ENCODE measurements around the gene BCAP31.

BCAP31 gene

DNA sequence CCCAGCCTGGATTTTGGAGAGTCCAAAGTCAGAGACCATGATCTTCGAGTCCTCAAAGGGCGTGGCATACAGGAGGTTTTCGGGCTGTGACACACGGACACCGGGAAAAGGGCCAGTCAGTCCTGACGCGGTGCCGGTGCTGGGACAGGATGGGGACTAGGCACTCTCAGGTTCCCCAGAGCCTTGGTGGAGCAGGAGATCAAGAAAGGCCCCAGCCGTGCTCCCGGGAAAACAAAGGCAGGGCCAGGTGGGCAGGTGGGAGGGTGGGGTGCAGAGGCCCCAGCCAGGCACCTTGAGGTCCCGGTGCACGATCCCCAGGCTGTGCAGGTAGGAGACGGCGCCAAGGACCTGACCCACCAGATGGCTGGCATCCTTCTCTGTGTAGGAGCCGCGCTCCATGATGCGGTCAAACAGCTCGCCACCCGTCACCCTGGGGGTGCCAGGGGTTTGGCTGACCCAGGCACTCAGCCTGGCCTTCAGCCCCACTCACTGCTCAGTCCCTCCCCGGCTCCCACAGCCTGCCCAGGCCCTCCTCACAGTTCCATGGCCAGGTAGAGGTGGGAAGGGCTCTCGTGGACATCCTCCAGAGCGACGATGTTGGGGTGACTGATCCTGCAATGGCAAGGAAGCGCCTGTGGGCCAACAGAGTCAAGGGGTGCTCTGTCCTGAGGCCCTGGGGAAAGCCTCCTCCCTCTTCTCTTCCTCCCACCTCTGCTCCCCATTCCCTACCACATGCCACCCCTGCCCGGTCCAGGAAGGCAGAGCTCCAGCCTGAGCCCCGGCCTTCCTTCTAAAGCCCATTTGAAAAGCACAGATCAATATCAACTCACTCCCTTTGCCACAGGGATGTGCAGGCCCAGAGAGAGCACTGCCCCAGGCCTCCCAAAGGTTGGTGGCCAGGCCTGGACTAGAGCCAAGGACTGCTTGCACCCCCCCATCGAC, 52.3 kb downstream of the BCAP31 start:
- no peak for DNase-seq

DNA sequence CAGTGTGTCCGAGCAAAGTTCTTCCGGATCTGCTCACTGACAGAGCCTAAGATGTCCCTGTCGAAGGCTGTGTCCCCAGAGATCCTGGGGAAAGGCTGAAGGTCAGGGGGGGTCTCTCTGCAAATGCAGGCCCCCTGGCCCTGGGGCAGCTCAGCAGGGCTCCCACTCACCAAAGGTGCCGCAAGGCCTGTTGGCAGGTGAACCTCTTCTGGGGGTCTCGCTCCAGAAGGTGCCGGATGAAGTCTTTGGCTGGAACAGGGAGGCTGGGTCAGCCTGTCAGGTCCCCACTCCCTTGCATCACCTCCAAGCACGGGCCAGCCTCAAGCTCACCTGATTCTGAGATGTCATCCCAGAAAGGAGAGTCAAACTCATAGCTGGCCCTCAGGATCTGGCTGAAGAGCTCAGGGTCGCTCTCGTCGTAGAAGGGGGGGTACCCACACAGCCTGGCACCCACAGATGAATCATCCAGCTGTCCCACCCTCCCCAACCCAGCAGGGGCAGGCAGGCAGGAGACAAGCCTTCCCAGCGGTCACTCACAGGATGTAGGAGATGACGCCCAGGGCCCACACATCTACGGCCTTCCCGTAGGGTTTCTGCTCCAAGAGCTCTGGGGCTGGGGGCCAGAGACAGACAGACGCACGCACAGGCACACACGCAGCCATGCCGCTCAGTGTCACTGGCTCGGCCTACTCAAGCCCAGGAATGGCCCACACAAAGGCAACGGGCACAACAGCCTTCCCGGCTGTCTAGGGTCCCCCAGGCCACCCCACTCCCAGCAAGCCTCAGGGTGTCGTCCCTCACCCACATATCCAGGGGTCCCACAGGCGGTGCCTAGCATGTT, 53.2 kb downstream of the BCAP31 start:
- no peak for DNase-seq

DNA sequence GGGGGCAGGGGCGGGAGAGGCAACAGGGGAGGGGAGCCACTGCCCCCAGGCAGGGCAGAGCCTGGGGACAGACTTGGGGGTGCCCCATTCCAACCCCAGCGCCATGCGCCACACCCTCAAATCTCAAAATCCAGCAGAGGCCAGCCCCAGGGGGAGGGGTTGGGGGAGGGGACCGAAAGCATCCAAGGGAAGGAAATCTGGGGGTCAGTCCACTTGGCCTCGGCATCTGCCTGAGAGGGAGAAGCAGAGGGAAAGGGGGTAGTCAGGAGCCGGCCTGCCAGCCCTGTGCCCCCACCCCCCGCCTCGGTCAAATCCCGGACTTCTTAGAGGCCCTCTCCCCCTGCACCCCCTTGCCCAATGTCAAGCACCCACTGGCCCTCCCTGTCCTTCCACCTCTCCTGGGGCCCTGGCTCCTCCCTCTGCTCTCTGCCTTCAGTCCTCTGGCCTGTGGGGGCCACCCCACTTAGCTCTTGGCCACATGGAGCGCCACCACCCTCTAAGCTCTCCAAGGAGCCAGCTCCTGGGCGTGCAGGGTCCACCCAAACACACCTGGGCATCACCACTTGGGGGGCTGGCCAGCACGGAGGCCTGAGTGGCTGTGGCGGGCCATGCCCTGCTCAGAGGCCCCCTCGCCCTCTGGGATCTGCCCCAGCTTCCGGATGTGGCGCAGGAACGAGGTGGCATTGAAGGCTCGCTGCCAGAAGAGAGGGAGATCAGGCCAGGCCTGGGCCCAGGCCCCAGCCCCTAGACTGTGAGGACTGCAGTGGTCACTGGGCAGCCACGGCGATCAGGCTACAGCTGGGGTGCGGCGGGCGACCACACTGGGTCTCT, 54.1 kb downstream of the BCAP31 start:
- DNase-seq: no peak

DNA sequence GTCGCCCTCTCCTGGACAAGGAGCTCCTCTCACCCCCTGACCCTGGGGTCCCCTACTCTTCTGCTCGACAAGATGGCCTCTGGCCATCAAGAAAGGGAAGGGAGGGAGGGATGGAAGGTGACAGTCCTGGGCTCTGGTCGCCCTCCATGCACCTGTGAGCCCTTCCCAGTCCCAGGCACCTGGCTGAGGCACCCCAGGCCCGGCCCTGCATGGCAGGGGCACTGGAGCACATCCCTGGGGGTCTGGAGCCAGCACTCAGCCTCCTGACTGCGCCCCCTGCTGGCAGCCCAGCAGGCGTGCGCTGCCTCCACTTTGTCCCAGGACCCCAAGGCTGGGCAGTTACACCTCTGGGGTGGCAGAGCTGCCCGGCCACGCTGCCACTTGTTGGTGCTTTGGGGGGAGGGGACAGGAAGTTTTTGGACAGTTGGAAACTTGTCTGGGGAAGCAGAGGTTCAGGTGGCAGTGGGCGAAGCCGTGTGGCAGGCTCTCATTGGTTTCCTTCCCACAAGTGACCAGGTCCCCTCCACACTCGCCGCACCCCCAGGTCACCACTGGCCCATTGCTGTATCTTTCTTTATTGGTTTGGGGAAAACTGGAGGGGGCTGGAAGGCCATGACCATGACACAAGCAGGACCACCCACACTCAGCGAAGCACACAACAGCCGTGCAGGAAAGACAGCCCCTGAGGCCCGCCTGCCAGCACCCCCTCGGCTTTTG, 54.9 kb downstream of the BCAP31 start:
- DNase-seq: no peak

DNA sequence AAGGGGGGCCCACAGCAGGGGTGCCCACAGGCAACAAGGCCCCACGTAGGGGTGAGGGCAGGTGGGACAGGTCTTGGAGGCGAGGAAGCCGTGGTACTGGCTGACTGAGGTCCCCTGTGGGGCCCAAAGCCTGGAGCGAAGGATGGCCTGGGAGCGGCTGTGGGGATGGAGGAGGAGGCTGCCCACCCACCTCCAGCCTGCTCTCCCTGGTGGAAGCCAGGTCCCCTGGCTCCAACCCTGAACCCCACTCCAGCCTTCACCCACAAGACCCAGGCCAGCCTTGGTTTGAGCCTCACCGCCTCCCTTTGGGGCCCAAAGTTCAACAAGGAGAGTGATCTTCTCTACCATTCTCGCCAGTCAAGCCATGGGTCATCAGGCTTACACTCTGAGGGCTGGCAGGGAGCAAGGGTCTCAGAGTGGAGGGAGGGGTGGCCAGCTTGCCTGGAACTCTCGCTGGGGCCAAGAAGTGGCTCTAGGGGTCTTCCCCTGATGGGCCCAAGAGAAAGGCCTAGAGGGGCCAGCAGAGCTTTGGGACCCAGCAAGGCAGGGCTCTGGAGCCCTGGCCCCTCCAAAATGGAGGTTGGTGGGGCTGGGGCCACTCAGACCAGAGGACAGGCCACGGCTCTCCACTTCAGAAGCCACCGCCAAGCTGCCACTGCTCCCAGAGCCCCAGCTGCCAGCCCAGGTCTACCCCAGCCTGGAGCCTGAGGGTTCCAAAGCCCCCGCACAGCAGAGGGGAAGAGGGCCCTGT, 55.6 kb downstream of the BCAP31 start:
- DNase-seq: no peak

DNA sequence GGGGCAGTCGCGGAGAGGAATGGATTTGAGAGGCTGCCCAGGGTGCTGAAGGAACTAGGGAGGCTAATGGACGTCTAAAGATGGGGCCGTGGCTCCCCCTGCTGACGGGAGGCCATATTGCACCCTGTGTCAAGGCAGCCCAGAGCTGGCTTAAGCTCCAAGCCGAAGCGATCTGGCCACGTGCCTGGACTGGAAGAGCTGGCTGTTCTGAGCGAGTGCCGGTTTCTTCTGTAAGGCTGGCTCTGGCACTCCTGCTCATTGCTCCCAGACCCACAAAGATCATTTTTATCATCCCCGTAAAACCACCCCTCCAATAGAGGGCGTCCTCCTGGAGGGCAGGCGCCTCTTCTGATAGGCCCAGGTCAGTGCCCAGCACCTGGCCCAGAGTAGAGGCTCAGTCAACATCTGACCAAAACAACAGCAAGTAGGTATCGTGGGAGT, 56.2 kb downstream of the BCAP31 start:
- DNase-seq: peak; percentile 3

DNA sequence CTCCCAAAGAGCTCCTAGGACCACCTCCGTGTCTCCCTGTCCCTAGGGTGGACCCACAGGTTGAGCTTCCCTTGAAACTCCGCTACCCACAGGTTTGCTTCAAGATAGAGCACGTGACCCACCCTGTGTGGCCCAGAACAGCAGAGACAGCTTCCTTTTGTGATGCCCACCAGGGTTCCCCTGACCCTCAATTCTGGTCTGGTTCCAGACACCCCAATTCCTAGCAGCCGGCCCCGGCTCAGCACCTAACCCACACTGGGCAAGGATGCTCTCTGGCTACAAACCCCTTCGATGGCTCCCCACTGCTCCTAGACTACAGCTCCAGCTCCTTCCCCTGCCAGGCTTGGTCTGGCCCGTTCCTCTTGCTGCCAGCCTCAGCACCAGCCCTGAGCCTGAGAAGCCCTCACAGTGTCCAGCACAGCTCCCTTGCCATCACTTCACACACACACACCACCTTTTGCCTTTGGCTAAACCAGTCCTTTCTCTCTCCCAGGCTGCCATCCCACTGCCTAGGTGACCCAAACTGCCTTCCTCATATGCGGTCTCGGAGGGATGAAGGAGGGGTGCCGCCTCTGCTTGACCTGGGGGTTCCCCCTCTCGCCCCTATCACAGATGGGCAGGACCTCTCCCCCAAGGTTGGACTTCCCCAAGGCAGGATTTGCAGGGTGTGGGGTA, 56.8 kb downstream of the BCAP31 start:
- no peak for DNase-seq

DNA sequence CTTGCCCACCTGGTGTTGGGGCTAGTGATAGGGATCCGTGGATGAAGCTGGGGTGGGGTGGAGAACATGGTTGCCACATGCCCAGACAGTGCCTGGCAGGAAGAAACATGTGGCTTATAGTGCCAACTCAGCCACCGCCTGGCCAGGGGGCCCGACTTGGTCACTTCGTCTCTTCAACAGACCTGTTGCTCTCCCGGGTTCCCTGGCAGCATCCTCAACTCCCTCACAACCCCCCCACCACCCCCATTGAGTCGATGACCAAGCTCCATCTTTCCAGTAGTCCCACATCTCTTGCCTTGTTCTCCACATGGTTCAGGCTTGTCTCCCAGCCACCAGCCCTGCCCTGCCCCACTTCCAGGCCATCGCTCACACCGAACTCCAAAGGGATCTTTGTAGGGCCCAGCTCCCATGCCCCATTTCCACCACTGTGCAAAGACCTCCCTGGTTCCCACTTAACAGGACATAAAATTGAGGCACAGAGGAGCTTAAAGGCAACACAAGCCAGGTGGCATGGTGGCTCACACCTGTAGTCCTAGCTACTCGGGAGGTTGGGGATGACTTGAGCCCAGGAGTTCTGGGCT, 58.4 kb downstream of the BCAP31 start:
- no peak for DNase-seq

DNA sequence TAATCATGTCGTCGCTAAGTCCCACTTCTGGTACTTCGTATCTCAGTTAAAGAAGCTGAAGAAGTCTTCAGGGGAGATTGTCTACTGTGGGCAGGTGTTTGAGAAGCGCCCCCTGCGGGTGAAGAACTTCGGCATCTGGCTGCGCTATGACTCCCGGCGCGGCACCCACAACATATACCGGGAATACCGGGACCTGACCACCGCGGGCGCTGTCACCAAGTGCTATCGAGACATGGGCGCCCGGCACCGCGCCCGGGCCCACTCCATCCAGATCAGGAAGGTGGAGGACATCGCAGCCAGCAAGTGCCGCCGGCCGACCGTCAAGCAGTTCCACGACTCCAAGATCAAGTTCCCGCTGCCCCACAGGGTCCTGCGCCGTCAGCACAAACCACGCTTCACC, 61.9 kb downstream of the BCAP31 start:
- no peak for DNase-seq

DNA sequence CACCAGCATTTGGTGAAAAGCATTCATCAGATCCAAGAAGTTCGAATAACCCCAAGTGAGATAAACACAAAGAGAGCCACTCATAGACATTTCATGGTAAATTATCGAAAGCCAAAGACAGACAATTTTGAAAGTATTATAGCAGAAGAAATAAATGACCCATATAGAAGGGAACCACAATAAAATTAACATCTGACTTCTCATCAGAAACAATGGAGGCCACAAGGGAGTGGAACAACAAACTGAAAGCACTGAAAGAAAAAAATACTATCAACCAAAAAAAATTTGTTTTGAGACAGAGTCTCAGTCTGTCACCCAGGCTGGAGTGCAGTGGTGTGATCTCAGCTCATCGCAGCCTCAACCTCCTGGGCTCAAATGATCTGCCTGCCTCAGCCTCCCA, 64.9 kb downstream of the BCAP31 start:
- DNase-seq: no peak

DNA sequence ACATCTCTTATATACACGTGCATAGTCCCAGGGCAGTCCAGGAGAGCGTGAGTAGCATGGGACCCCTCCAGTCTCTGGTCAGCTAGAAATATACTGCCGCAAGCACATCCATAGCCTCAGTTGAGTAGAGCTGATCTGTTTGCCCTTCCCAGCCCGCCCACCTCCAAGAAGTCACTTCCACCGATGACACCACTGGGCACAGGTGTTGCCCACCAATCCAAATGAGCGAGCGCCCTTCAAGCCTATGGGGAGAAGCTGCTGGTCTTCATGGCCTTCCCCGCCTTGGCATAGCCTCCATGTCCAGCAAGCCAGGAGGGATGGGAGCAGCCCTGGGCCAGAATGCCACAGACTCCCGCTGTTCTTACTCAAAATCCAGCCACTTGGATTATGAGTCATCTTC, 67.0 kb downstream of the BCAP31 start:
- DNase-seq: no peak

DNA sequence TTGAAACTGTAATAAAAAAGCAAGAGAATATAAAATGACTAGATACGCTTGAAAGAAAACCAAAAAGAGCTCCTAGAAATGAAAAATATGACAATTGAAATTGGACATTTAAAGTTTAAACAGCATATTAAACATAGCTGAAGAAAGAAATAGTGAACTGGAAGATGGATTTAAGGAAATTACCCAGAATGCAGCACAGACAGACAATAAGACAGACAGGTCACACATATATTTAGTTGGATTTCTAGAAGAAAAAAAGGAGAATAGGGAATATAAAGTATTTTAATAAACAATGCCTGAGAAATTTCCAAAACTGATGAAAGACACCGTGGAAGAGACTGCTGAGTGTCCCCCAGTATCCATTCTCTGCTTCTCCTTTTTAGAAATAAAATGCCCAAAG, 70.6 kb downstream of the BCAP31 start:
- no peak for DNase-seq

DNA sequence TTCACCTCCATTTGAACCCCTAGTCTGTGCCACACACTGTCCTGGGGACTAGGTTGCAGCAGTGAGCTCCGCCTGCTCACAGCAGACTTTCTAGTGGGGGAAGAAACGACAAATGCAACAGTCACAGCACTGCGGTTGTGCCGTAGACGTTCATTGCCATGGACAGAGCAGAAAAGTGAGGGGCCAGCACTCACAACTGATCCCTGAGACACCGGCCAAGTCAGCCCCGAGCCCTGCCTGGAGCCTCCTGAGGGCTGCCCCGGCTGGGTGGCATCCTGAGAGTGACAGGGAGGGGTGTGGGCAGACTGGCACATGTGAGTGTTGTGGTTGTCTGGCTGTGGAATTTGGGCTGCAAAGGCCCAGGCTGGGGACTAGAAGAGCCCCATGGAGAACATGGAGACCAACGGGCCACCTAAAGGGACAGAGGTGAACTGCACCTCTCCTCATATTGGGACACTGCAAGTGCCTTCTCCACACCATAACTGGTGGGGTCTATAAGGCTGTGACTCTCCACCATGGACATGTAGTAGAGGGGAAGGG, 72.6 kb downstream of the BCAP31 start:
- no peak for DNase-seq

DNA sequence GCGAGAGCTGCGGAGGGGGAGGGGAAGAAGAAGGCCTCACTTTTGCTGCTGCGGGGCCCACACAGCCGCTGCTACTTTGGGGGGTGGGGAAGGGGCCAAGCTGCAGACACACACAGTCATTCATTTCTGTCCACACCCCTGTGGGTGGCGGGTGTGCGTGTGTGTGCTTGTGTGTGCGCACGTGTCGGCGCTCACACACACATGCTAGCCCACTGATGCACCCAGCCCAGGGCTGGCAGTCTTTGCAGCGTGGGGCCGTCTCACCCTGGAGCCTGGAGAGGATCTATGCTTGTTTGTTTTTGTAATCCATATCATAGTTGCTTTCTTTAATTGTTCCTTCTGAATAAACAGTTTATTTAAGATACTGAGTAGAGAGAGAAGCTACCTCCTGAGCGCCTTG, 73.2 kb downstream of the BCAP31 start:
- DNase-seq: no peak
